OCI-LY3 (cell line): ENCODE results near the gene PPP1R12B.
"Not testable (repeated sequence)": the region's sequence is repeated elsewhere in the genome, so short reads cannot be mapped to it uniquely, and the experiment has no call there.

Experiments
- CTCF ChIP-seq: fragments of 200-600, 300-600 bp; sonication (generic); IDR thresholded peaks from 2 replicates; pipeline ENCODE4 v1.5.1; 2014; ENCODE audit warnings: antibody characterized with exemption, low read length, low read depth
- EZH2phosphoT487 ChIP-seq: fragments of 200-600 bp; shearing (Covaris generic); IDR thresholded peaks from 2 replicates; pipeline ENCODE4 v1.6.1; 2018; ENCODE audit warnings: antibody characterized with exemption, mixed run types, low read depth

- TF ChIP-seq EZH2phosphoT487, CTCF: not testable (repeated sequence)
Measured at GRCh38 chr1:202370906-202371305, 22.4 kb downstream of the PPP1R12B start.
